Choroid plexus epithelial cell (primary cell): Measurements from ENCODE around the gene MYO15B.

Source experiments
- DNase-seq: peaks from one replicate; pipeline ENCODE4 v3.0.0-alpha.2; 2010; ENCODE audit warnings: low read depth
- H3K4me3 ChIP-seq: 2 replicates; pipeline ENCODE4 v1.5.1; 2011; ENCODE audit warnings: low read depth, mild to moderate bottlenecking, control low read depth, low read length, moderate library complexity
- TF ChIP-seq, protein P1 (sequence below): conservative IDR thresholded peaks from 2 replicates; pipeline ENCODE4 v1.5.1; 2011; ENCODE audit warnings: low read depth, mild to moderate bottlenecking, control low read depth, inconsistent platforms, low read length, moderate library complexity

Gene MYO15B

DNA sequence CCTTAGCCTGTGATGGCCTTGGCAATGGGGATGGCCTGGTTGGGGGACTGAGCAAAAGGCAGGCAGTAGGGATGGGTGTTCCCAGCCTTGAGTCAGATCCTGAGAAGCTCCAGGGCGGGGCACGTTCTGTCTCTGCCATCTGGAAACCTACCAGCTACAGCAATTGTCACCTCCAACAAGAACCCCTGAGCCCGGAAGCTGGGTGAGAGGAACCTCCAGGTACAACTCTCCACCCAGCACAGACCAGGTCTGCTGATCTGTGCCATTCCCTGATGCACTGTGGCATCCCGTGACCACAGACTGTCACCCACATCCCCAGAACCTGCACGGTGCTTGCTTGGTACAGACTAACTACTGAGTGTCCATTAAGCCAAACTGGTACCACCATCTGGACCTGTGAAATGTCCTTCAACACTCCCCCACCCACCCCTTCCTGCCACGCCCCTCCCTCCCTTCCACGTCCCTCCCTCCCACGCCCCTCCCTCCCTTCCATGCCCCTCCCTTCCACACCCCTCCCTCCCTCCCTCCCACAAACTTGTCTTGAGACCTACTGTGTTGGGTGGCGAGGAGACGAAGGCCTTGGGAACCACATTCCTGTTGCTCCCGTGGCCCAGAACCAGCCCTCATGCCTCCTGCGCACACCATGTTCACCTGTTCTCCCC is 16.6 kb downstream of the MYO15B start:
- no peak overlapping the region for H3K4me3 ChIP-seq
- TF ChIP-seq, protein P1, sequence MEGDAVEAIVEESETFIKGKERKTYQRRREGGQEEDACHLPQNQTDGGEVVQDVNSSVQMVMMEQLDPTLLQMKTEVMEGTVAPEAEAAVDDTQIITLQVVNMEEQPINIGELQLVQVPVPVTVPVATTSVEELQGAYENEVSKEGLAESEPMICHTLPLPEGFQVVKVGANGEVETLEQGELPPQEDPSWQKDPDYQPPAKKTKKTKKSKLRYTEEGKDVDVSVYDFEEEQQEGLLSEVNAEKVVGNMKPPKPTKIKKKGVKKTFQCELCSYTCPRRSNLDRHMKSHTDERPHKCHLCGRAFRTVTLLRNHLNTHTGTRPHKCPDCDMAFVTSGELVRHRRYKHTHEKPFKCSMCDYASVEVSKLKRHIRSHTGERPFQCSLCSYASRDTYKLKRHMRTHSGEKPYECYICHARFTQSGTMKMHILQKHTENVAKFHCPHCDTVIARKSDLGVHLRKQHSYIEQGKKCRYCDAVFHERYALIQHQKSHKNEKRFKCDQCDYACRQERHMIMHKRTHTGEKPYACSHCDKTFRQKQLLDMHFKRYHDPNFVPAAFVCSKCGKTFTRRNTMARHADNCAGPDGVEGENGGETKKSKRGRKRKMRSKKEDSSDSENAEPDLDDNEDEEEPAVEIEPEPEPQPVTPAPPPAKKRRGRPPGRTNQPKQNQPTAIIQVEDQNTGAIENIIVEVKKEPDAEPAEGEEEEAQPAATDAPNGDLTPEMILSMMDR: no peak
- no peak for DNase-seq

DNA sequence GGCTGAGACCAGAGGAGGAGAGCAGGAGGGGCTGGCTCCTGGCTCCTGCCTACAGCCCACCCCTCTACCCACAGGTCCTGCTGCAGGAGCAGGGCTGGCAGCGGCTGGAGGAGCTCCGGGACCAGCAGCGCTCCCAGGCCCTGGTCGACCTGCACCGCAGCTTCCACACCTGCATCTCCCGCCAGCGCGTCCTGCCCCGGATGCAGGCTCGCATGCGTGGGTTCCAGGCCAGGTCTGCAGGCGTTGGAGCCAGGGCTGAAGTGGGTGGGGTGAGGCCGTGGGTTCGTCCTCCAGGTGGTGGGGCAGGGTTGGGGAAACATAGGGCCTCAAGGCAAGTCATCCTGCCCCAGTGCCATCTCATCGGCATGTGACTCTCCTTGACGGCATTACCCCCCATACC is 18.2 kb downstream of the MYO15B start:
- no peak overlapping the region for H3K4me3 ChIP-seq
- TF ChIP-seq, protein P1: no peak
- no peak for DNase-seq

DNA sequence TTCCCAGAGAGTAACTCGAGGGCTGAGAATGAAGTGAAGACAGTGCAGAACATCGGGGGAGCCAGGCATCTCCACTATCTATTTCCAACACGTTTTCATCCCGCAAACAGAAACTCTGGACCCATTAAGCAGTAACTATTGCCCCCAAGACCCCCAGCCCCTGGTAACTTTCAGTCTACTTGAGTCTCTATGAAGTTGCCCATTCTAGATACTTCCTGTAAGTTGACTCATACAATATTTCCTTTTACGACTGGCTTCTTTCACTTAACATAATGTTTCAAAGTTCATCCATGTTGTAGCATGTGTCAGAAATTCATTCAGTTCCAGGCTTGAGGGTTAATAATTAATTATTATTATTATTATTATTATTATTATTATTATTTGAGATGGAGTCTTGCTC is 19.5 kb downstream of the MYO15B start:
- DNase-seq: no peak
- TF ChIP-seq, protein P1: no peak

DNA sequence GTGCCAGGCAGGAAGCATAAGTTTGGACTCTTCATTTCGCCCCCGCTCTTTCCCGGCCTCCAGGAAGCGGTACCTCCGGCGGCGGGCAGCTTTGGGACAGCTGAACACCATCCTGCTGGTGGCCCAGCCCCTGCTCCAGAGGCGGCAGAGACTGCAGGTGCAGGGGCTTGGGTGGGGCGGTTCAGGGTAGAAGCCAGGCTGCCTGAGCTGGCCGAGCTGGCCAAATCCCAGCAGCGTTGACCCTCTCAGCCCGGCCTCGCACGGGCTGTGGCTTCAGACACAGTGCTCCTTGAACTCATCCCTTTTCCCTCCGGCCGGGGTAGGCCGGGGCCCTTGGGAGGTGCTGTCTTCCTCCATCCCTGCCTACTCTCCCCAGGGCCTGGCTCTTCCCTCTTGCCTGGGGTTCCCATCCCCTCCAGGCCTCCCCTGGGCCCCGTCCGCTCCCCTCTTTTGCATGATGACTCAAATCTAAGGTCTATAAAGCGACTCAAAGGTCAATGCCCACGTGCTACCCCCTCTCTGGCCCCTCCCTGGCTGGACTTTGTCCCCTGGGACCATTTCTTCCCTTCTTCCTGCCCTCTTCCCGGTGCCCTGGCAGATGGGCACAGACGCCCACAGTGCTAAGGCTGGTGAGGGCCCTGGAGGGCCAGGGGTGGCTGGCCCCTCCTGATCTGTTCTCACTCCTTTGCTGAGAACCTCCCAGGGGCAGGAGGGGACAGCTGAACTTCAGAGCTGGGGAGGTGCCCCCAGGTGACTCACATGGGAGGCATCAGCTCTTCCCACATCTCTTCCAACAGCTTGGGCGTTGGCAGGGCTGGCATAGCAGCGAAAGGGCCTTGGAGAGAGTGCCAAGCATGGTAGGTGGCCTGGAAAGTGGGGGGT is 22.7 kb downstream of the MYO15B start:
- no peak overlapping the region for H3K4me3 ChIP-seq
- DNase-seq: no peak
- TF ChIP-seq, protein P1: no peak

More for the DNA sequence above, 19.5 kb downstream of the MYO15B start:
- no peak overlapping the region for H3K4me3 ChIP-seq

DNA sequence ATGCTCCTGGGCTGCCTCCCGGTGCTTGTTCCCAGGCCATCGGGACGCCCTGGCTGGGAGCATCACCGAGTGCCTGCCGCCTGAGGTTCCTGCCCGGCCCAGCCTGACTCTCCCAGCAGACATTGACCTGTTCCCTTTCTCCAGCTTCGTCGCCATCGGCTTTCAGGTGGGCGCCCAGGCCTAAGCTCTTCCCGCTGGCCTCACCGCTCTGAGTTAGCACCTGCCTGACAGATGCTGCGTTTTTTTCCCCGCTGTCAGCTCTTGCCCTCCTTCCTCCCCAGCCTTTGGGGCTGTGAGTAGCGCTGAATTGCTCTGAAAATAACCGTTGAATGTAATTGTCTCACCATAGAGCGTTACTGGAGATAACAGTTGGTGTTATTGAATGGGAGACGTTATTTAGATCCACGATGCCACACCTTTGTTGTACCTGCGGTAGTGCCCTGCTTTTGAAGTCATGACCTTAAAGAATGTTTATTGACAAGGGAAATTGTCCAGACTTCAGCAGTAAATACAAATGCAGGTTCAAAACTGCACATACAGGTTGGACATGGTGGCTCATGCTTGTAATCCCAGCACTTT is 24.3 kb downstream of the MYO15B start:
- TF ChIP-seq, protein P1: no peak
- no peak overlapping the region for H3K4me3 ChIP-seq
- DNase-seq: no peak

DNA sequence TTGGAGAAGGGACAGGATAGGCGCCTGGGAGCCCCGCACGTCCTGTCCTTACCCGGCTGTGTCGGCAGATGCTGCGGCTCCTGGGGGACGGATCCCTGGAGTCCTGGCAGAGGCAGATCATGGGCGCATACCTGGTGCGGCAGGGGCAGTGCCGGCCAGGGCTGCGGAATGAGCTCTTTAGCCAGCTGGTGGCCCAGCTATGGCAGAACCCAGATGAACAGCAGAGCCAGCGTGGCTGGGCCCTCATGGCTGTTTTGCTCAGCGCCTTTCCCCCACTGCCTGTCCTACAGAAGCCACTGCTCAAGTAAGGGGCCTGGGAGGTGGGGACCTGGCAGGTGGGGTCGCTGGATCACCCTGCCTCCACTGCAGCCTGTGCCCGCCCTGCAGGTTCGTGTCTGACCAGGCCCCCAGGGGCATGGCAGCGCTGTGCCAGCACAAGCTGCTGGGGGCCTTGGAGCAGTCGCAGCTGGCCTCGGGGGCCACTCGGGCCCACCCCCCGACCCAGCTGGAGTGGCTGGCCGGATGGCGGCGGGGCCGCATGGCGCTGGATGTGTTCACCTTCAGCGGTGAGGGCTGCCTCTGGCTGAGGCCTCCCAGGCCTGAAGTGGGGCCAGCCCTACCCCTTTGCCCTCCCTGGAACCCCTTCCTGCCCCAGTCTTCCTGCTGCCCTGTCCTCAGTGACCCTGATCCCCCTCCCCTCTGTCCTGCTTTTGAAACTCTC is 25.5 kb downstream of the MYO15B start:
- TF ChIP-seq, protein P1: no peak

More for the DNA sequence above, 25.5 kb downstream of the MYO15B start:
- H3K4me3 ChIP-seq: no peak overlapping the region
- DNase-seq: no peak
